ENCODE results near the gene FRMPD2.
"Not testable (repeated sequence)": the region's sequence is repeated elsewhere in the genome, so short reads cannot be mapped to it uniquely, and the experiment has no call there.

The FRMPD2 gene

DNA sequence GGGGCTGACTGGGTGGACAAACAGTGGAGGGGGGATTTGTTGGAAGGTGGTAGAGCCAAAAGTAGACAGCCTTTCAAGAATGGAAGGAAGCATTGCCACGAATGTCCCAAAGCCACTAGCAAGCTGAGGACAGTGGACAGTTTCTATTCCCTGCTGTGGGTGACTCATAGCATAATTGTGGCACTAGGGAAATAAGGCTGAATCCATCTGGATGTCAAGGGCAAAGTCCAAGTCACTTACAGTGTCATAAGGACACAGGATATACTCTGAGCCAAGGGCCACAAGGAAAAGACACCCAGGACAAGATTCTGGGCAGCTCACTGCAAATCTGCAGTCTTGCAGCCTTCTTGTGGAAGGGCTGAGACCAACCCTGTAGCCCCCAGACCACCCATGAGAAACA lies 79.7 kb downstream of the FRMPD2 start:
- no peak for DNase-seq

DNA sequence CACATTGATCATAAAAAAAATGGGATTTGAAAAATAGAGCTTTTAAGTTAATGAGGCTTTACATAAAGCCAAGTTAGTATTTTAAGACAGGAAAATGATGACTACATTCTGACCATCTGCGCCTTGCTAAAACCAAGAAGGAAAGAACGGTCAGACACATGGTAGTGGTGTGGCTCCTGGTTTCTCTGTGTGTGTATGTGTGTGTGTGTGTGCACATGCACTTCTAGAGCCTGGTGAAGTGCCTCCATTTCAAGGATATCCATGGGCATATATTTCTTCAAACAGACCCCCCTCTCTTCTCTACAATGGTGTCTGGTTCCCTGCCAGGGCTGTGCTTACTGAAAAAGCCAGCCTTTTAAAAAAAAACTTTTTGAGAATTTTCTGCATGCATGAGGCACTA lies 80.9 kb downstream of the FRMPD2 start:
- no peak for DNase-seq

DNA sequence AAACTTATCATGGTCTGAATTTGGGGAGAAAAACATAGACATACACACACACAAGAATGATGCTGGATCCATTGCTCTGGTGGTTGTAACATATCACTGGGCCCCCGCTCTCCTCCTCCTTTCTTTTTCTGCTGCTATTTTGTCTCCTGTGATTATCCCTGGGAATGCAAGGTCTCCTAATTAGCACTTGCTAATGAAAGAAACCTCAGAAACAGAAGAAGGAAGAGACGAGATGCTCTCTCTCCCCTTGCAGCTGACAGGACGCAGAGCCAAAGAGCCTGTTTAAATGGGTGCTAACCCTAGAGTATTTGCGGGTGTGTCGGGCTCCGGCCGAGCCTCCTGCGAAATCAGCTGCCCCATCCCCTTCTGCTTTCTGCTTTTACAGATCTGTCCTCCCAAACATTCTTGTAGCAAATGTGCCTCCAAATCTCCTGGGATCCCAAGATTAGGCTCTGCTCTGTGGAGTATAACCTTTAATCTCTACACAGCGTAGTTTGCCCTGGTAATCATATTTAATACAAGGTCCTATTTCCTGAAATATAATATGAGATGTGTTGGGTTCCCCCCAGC lies 81.5 kb downstream of the FRMPD2 start:
- no peak for DNase-seq

DNA sequence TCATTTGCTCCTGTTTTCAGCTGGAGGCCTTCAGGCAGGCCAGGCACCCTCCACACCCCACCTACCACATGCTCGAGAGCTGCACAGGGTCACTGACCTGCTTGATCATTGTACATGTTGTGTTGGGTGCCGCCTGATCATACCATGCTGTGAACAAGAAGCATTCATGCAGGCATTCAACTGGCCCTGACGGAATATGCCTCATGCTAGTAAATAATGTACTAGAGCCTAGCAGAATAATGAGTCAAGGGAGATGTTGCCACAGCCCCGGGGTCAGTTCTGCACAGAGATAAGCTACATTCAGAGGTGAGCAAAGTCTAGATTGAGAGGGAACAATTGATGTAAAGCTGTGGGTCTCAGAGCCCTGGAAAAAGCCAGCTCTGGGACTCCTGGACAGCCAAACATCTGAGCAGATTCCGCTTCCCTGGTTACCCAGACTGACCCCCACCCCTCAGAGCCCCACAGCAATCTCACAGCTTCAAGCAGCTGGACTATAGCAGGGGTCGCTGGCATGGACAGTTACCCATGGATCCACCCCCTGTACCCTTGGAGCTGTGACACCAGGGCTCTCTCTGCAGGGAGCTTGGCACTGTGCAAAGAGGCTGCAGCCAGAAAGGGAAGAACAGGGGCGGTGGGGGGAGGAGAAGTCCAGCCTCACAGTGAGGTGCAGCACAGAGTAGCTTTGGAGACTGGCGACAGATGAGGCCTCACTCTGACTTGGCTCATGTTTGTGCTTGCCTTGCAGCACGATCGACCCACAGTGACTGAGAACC lies 86.6 kb downstream of the FRMPD2 start:
- DNase-seq, result no peak

DNA sequence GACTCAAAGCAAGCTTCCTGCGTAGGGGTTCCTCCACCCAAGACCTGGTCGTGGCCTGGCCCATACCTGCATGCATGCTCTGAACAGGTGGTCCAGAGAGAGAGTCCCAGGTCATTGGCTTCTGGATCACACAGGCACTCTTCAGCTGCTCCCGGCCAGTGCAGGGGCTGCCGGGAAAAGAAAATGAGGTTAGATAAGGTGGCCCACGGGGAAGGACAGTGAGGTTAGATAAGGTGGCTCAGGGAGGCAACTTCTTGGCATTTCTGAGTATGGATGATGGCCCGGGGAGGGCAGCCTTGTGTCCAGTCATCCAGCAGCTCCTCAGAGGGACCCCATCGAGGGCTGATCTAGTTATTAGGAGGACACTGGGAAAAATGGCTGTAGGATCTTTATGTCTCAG lies 87.4 kb downstream of the FRMPD2 start:
- DNase-seq, result no peak

DNA sequence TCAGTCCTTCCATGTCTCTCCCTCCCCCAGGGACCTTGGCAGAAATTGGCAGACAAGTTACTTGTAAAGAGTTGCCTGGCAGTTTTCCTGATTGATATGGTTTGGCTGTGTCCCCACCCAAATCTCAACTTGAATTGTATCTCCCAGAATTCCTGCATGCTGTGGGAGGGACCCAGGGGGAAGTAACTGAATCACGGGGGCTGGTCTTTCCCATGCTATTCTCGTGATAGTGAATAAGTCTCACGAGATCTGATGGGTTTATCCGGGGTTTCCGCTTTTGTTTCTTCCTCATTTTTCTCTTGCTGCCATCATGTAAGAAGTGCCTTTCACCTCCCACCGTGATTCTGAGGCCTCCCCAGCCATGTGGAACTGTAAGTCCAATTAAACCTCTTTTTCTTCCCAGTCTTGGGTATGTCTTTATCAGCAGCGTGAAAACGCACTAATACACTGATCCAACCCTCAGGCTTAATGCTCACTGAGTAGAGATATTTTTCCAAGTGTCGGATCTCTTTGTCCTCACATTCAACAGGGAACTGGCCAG lies 88.2 kb downstream of the FRMPD2 start:
- DNase-seq, result not testable (repeated sequence)

DNA sequence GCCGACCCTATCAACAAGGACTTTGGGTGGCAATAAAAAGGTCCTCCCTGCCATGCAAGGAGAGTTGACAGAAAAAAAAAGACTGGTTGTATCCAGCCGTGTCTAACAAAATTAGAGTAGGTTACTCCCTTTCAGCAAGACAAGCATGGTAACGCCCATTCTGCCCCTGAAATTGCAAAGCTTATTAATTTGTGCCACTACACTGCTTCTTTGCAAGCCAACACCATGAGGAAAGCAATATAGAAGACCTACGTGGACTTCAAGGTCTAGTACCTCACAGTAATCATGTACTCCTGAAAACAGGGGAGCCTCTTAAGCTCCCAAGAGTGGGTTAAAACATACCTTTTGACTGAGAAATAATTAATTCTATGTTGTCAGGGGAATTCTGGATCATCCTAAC lies 90.3 kb downstream of the FRMPD2 start:
- DNase-seq, result no peak

DNA sequence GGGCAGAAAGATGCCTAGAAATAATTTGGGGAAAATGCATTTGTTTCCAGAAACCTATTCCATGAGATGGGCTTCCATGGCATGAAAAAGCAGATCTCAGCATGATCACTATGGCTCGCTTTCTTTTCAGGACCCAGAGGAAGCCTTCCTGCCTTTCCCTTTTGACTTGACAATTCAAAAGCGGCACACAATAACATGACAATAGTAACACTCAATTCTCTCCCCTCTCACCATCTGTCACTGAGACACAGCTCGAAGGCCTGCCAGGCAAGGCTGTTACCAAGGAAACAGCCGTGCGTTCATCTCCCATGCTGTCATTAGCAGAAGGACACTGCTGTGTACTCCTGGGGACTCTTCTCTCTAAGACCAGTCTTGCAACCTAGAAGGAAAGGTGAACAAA lies 101.8 kb downstream of the FRMPD2 start:
- DNase-seq, result not testable (repeated sequence)

DNA sequence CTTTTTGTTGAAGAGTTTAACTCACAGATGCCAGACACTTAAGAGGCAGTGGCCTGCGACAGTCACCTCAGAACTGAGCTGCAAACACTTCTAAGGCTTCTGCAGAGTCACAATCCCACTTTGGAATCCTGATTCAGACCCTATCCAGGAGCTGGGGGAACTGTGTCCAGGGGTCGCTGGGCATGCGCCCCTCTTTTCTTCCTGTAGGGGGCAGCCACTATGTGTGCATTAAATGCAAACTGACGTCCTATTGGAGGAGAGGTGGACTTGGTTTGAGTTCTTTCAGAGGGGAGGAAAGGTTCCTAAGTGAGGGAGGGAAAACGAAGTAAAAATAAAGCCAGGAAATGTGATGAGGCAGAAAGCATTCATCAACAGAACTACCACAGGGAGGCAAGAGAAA lies 113.8 kb downstream of the FRMPD2 start:
- DNase-seq, result not testable (repeated sequence)

DNA sequence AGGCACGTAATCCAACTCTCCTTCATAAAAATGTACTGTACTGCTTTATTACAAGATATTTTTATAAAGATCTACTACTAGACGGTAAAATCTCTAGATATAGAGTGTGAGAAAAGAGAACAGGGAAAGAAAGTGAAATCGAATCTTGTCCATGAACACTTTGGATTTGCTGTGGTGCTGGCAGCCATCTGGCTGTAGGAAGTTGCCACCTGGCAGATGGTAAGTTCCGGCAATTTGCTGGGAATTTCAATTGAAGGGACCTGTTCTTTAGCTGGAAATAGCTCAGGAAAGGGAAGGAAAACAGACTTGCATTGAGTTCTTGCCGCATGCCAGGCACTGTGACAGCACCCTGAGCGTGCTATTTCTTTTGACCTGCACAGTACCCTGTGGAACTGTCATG lies 114.3 kb downstream of the FRMPD2 start:
- DNase-seq, result not testable (repeated sequence)

DNA sequence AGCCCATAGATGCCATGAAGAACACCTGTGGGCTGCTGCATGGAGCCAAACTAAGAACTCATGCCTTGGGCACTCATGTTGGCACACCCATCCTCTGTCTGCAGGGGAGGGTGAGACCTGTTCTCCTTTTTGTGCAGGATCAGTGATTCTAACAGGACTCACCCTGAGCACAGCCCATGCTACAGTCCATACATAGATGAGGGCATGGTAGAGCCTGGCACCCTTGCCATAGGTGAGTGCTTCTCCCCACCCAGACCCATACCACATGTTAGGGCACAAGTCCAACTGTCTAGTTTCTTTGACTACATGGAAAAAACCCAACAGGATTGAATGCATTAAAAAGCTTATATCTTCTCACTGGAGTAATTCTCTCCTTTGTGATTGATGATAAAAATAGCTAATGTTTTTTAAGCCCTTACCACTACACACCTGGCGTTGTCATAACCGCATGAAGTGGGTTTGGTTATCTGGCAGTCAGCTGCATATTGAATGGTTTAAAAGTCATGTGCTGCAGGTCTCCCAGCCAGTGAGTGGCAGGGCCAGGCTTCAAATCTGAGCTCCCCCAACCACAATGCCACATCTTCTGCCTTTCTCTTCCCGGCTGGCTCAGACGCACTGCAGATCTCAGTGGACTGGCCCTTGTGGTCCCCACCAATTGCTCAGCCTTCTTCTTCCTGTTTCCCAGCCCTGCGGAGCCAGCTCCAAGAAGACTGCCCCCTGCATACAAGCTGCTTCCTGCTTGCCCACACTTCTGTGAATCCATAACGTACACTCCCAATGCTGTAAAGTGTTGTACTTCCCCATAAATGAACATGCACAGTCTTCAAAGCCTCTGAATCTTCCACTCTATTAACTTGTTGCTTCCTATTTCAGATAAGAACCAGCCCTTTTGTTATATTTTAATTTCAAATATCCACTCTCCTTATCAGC lies 120.0 kb downstream of the FRMPD2 start:
- DNase-seq, result not testable (repeated sequence)

DNA sequence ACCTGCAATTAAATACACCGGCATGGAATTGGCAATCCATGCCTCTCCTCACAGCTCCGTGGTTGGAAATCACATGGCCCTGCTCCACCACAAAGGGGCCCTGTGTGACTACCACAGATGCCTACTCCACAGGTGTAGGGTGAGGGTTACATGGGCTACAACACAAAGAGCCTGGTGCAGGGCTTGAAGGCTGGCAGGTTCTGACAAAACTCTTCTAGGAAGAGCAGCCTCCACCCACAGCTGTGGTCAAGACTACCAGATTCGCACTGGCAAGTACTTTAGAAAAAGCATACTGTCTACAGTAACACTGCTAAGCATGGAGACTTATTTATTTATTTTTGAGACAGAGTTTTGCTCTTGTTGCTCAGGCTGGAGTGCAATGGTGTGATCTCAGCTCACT lies 126.9 kb downstream of the FRMPD2 start:
- DNase-seq, result not testable (repeated sequence)

DNA sequence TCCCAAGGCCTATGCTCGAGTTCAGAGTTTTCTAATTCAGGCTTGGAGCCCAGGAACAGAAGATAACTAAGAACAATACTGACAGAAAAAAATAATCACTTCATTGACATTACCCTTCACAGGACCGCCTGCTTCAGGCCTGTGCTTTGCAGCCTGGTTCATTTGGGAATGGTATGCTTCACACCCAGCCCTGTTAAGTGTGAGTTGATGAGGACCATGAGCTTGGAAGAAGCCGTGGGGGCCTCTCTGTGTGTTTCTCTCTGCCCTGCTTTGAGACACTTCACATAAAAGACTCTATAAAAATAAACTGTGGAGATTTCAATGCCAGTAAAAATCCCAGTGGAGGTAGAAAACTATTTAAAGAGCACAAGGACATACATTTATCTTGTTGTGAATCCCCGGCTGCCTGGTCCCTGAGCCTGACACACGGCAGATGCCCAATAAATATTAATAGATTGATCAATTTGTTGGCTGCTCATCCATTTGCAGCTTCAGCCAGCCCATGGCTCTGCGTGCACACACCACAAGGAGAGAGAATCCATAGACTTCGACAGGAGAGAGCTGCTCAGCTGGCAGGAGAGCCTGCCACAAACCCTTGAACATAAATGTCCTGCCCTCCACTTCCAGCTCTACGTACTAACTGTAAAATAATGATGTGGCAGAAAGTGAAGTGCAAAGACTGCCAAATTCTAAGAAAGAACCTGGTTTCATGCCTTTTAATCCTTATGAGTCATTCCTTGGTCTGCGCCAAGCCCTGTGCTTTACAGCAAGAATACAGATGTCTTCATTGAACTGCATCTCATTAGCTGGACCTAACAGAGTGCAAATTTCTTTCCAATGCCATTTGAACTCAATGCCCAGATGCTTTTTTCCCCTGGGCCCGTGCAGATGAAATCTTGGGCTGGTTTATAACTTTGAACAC lies 130.5 kb downstream of the FRMPD2 start:
- DNase-seq, result not testable (repeated sequence)

DNA sequence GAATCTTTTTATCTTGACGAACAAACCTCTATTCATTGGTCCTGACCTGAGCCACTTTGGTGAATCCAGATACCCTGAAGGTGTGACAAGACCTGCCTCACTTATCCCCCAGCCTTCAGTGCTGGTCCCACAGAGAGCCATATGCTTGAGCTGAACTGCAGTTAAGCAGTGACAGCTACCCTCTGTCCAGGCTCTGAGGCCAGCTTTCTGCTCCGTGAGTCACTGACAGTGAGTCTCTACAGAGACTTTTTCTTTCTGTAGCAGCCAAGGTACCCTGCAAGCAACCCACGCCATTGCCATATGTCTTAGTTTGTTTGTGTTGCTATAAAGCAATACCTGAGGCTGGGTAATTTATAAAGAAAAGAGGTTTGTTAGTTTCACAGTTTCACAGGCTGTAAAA lies 133.5 kb downstream of the FRMPD2 start:
- not testable (repeated sequence) for DNase-seq

DNA sequence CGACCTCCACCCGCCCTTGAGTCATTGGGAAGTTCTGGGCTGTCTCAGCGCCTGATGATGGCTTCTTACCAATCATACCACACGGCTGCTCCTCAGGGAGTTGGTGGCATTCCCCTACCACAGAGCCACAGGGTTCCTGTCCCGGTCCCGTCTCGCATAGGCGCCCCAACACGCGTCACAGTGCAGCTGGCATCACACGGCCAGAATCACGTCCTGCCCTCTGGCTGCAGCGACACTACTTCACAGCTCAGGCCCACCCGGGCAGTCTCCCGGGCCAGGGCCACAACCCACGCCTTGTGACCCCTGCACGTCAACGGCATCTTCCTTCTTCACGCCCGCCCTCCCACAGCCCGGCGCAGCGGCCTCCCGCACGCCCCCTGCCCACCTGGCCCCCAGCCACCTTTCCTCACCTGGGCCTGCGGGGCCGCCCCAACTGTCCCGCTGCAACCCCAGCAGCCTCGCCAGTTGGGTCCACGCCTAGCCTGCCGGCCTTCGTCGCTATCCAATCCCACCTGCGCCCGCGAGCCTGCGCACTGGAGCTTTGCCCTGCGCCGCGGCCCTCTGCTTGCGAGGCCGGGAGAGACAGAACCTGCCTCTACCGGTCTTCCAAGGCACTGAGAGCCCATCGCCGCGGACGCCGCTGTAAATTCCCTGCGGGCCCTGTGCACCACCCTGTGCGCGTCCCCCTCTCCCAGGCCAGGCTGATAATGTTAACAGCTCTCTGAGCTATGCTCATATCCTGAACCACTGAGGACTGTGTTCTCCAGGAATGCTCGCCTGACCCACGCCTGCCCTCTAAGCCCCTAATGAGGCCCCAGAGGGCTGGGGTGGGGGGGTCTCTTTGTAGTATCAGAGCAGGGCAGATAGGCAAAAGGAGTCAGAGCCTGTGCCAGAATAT lies 134.3 kb downstream of the FRMPD2 start:
- not testable (repeated sequence) for DNase-seq

DNA sequence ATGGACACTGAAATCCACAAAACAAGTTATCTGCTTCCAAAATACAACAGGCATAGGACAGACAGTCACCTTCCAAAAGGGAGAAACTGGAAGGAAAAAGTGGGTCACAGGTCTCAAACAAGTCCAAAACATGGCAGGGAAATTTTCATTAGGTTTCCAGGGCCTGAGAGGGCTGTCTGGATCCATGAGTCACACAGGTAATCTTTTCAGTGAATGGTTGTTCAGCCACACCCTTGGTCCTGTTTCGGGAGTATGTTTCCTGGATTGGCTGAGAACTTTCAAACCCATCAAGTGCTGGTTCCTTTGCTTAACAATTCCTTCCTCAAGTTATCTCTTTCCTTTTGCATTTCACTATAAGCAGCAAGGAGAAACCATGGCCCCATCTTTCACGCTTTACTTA lies 145.5 kb downstream of the FRMPD2 start:
- not testable (repeated sequence) for DNase-seq

DNA sequence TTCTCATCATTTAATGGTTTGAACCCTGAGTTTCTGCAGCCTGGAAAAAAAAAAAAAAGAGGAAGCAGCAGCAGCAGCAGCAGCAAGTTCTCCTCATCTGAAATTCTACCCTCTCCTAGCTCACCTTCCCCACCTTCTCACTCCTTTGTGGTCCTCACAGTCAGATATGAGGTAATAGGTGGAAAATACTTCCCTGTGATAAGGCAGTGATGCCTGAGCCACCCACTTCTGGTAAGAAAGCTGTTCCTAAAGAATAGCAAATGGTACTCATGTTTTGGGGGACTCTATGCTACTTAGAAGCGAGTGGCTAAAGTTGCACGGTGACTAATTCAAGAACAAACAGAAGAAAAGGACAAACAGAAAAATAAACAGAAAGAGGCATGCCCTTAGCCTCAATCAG lies 148.2 kb downstream of the FRMPD2 start:
- not testable (repeated sequence) for DNase-seq

DNA sequence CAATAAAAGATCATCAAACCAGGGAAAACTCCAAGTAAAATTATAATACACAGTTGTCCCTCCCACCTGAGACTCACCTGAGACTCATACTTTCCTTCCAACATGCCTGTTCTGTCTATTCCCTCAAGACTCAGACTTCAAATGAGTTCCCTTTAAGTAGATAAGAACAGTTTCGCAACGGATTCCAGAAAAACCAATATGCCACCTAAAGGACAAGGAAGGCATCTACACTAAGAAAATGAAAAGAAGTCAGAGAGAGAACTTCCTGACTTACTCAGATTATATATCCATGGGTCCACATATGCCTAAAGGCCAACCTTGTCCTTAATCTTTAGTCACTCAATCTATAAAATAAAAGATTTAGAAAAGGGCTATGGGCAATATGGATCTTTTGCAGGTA lies 148.9 kb downstream of the FRMPD2 start:
- DNase-seq, result not testable (repeated sequence)

DNA sequence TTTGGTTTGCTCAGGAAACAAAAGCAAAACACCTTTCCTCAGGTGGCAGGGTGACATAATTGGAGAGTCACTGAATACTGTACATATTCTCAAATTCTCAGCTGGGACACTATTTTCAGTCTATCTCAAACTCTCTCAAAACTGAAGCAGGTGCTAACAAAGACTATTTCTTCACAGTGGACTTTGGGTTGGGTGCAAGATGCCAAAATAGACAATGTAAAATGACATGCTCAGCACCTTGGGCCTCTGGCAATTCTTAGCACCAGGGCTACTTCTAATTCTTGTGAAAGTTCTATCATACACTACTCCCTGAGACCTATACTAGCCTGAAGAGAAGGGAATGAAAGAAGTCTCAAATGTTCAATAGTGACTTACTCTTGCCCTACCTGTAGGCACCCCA lies 151.9 kb downstream of the FRMPD2 start:
- DNase-seq, result not testable (repeated sequence)

DNA sequence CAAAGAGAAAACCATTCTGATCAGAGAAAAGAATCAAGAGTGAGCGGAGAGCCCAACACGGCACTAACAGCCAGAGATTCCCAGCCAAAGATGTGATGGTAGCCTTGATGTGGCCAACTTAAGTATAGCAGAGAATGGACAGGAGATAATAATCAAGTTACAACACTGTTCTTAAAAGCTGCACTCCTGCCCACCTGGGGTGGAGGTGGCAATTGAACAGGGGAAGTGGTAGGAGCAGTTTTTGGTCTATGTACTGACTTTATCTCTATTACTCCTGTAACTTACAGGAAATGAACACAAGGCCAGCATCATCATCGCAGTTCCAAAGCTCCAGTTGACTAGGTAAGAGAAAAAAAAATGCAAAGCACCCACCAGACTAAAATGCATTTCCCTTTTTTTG lies 164.2 kb downstream of the FRMPD2 start:
- DNase-seq, result not testable (repeated sequence)
